DND-41 (cell line): Measurements from ENCODE around the gene C1QTNF1.
A peak's percentile ranks its signal among the peaks of the same experiment; 100 is the strongest.

ENCODE experiments used
- ATAC-seq: fragments of 200-7000 bp; cut with Tn5 transposase; 3 replicates; pipeline ENCODE4 v1.9.1; 2021; ENCODE audit warnings: low read depth; ENCODE audit not compliant: insufficient read depth
- DNase-seq: peaks from one replicate; pipeline ENCODE4 v3.0.0-alpha.2; 2020
- H2AFZ ChIP-seq: 2 replicates; pipeline ENCODE4 v1.6.0; 2012; ENCODE audit warnings: low read depth, low read length
- H3K27ac ChIP-seq: 2 replicates; pipeline ENCODE4 v1.5.1; 2012; ENCODE audit warnings: low read length, inconsistent platforms
- H3K27me3 ChIP-seq: fragments of 200-600 bp; sonication (generic); 2 replicates; pipeline ENCODE4 v1.6.0; 2012; ENCODE audit warnings: low read length, mild to moderate bottlenecking, inconsistent platforms; ENCODE audit not compliant: insufficient read depth, poor library complexity
- H3K36me3 ChIP-seq: 2 replicates; pipeline ENCODE4 v1.5.1; 2012; ENCODE audit warnings: low read length, inconsistent platforms; ENCODE audit not compliant: insufficient read depth
- H3K4me1 ChIP-seq: 2 replicates; pipeline ENCODE4 v1.5.1; 2012; ENCODE audit warnings: mild to moderate bottlenecking, low read length; ENCODE audit not compliant: insufficient read depth
- H3K4me2 ChIP-seq: 2 replicates; pipeline ENCODE4 v1.6.0; 2012; ENCODE audit warnings: mild to moderate bottlenecking, moderate library complexity, low read length, inconsistent platforms; ENCODE audit not compliant: insufficient read depth
- H3K4me3 ChIP-seq, 2 experiments: fragments of 200-600 bp in 1 of 2; shearing (Covaris generic) in 1 of 2; 2 replicates each; pipeline ENCODE4 v1.5.1; 2012 to 2016; ENCODE audit warnings: inconsistent platforms in 2 of 2, low read length in 2 of 2, mild to moderate bottlenecking in 2 of 2, low read depth in 1 of 2, moderate library complexity in 1 of 2
- H3K79me2 ChIP-seq: 2 replicates; pipeline ENCODE4 v1.6.0; 2012; ENCODE audit warnings: low read length, inconsistent platforms; ENCODE audit not compliant: insufficient read depth
- H3K9ac ChIP-seq: 2 replicates; pipeline ENCODE4 v1.6.0; 2012; ENCODE audit warnings: low read depth, mild to moderate bottlenecking, inconsistent platforms, low read length, moderate library complexity
- H3K9me3 ChIP-seq: 2 replicates; pipeline ENCODE4 v1.5.1; 2012; ENCODE audit warnings: low read length, moderate library complexity, mild to moderate bottlenecking, inconsistent platforms; ENCODE audit not compliant: insufficient read depth, severe bottlenecking
- H4K20me1 ChIP-seq: 2 replicates; pipeline ENCODE4 v1.6.0; 2012; ENCODE audit warnings: low read length; ENCODE audit not compliant: insufficient read depth
- CTCF ChIP-seq: IDR thresholded peaks from 2 replicates; pipeline ENCODE4 v1.5.1; 2012; ENCODE audit warnings: borderline replicate concordance, low read length, moderate library complexity, mild to moderate bottlenecking; ENCODE audit not compliant: poor library complexity, severe bottlenecking; ENCODE audit errors: extremely low read depth
- EZH2 ChIP-seq: IDR thresholded peaks from 3 replicates; pipeline ENCODE4 v1.6.1; 2012; ENCODE audit warnings: borderline replicate concordance, low read depth, mild to moderate bottlenecking, moderate library complexity, low read length, inconsistent platforms; ENCODE audit not compliant: severe bottlenecking

The C1QTNF1 gene

GRCh38 chr17:79075446-79075750 lies 51.4 kb downstream of the C1QTNF1 start:
- H3K27ac ChIP-seq, result no peak overlapping the region
- H3K4me1 ChIP-seq, result peaks cover 24% of the 10 kb centered on the region
- no peaks in the 10 kb centered on the region for H3K27me3 ChIP-seq
- ATAC-seq (peak; percentile 25; the same call in 1 of the 3 replicates), DNase-seq (peak; percentile 21)
- H2AFZ ChIP-seq, result peak overlapping the region; percentile 88
- TF ChIP-seq EZH2 (no peak), CTCF (no peak)
- no peaks in the 10 kb centered on the region for H3K9me3 ChIP-seq
- H3K36me3 ChIP-seq, result peaks cover 21% of the 10 kb centered on the region
- H3K9ac ChIP-seq, result peak overlapping the region; percentile 70
- peak overlapping the region; percentile 73 for H3K4me2 ChIP-seq
- peak overlapping the region; percentile 32 to 62; a peak in 3 of 4 replicates for H3K4me3 ChIP-seq
- no peaks in the 10 kb centered on the region for H3K79me2 ChIP-seq
- H4K20me1 ChIP-seq, result no peaks in the 10 kb centered on the region; the same call in 1 of the 2 replicates

DNA sequence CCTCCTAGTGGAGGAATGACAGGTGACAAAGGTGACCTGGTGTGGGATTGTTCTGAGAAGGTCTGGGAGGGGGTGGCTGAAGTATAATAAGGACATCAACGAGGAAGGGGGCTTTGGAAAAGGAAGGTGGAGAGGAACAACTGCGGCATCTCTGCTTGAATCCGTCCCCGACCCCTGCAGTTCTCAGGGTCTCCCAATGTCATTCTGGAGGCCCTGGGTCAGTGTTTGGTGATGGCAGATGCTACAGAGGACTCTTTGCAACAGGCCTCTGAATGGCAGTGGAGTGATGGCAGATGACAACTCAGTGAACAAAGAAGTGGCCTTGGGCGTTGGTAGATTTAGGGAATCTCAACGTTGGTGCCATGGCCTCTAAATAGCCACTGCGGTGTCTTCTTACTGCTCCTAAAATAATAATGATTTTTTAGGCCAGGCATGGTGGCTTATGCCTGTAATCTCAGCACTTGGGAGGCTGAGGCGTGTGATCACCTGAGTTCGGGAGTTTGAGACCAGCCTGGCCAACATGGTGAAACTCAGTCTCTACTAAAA lies 52.0 kb downstream of the C1QTNF1 start:
- Histone ChIP-seq H3K9me3 (no peaks in the 10 kb centered on the region), H2AFZ (peak overlapping the region; percentile 88; the same call in 1 of the 2 replicates), H3K27ac (no peak overlapping the region), H4K20me1 (no peaks in the 10 kb centered on the region; the same call in 1 of the 2 replicates), H3K36me3 (peaks cover 26% of the 10 kb centered on the region), H3K4me1 (peaks cover 24% of the 10 kb centered on the region), H3K27me3 (no peaks in the 10 kb centered on the region), H3K9ac (peak overlapping the region; percentile 70; the same call in 1 of the 2 replicates), H3K4me2 (peak overlapping the region; percentile 73), H3K79me2 (no peaks in the 10 kb centered on the region), H3K4me3 (peak overlapping the region in 1 of 2 experiments; percentile 62; a peak in 3 of 4 replicates)
- TF ChIP-seq EZH2 (no peak), CTCF (no peak)
- no peak for DNase-seq
- no peak for ATAC-seq

- H3K9me3 ChIP-seq, result no peaks in the 10 kb centered on the region
- H3K27ac ChIP-seq, result no peak overlapping the region
- H3K79me2 ChIP-seq, result no peaks in the 10 kb centered on the region
- H3K27me3 ChIP-seq, result no peaks in the 10 kb centered on the region
- H3K36me3 ChIP-seq, result peaks cover 34% of the 10 kb centered on the region
- H3K4me1 ChIP-seq, result peaks cover 24% of the 10 kb centered on the region
- H2AFZ ChIP-seq, result no peak overlapping the region
- TF ChIP-seq EZH2 (no peak), CTCF (no peak)
- no peak for ATAC-seq
- no peak overlapping the region for H3K4me2 ChIP-seq
- no peak overlapping the region for H3K4me3 ChIP-seq
- peaks cover 5% of the 10 kb centered on the region; the same call in 1 of the 2 replicates for H4K20me1 ChIP-seq
- no peak overlapping the region for H3K9ac ChIP-seq
- no peak for DNase-seq
These were observed 53.6 kb downstream of the C1QTNF1 start for GRCh38 chr17:79077587-79077986.
